Gastrocnemius medialis (tissue), 4 donors: Measurements from ENCODE around the gene TPSAB1. TPM values are rescaled to one million over a fixed set of nuclear protein-coding genes. Genes with fewer than 3 reads are reported as not detected.
"Not testable (repeated sequence)": the region's sequence is repeated elsewhere in the genome, so short reads cannot be mapped to it uniquely, and the experiment has no call there.

Experiments
- ATAC-seq, 2 donors: fragments of 150-250 bp; one replicate each; pipeline ENCODE4 v1.9.1; 2016
- DNase-seq, 2 donors: peaks; one replicate each; pipeline ENCODE4 v3.0.0-alpha.2; 2019
- H3K27ac ChIP-seq, 4 donors: fragments of 200-600 bp; sonication (generic); 1 replicate in 1 of 4; 2 replicates in 3 of 4; pipeline ENCODE4 v1.5.1; 2016 to 2018; ENCODE audit warnings: mild to moderate bottlenecking in 2 of 4, moderate library complexity in 1 of 4
- H3K27me3 ChIP-seq, 3 donors: fragments of 200-600 bp; sonication (generic) in 2 of 3; 1 replicate in 1 of 3; 2 replicates in 2 of 3; pipeline versions ENCODE4 v1.5.1 to v1.6.0; 2016 to 2019; ENCODE audit warnings: mild to moderate bottlenecking in 1 of 3, moderate library complexity in 1 of 3
- H3K36me3 ChIP-seq, 2 donors: fragments of 200-600 bp; sonication (generic) in 1 of 2; one replicate each; pipeline ENCODE4 v1.5.1; 2017 to 2018
- H3K4me1 ChIP-seq, 2 donors: fragments of 200-600 bp; sonication (generic) in 1 of 2; one replicate each; pipeline ENCODE4 v1.5.1; 2016 to 2017; ENCODE audit warnings: mild to moderate bottlenecking in 2 of 2
- H3K4me3 ChIP-seq, 4 donors: fragments of 200-600 bp; sonication (generic) in 3 of 4; 1 replicate in 1 of 4; 2 replicates in 3 of 4; pipeline ENCODE4 v1.5.1; 2016 to 2019; ENCODE audit warnings: mild to moderate bottlenecking in 2 of 4
- H3K9me3 ChIP-seq, 3 donors: fragments of 200-600 bp; sonication (generic) in 2 of 3; 1 replicate in 1 of 3; 2 replicates in 2 of 3; pipeline ENCODE4 v1.5.1; 2016 to 2019
- POLR2A ChIP-seq, 2 donors: fragments of 450-650 bp; IDR thresholded peaks; one replicate each; pipeline ENCODE4 v1.6.1; 2017; ENCODE audit warnings: antibody characterized with exemption in 2 of 2, mild to moderate bottlenecking in 2 of 2, moderate library complexity in 2 of 2
- in situ Hi-C, 4 donors: fragments of 200-750 bp; cut with MboI; loops; one replicate each; pipeline versions ENCODE4 v1.15.0 to v1.8.0; 2017; ENCODE audit warnings: low sequenced_read_pairs in 4 of 4
- intact Hi-C: fragments of 100-400 bp; cut with DNase I; formaldehyde crosslinking; loops from one replicate; pipeline ENCODE4 v1.15.1; 2023; ENCODE audit warnings: low total_unique reads
- total RNA-seq, 4 donors: library from RNA; depleted of rRNA; stranded (reverse); fragments of >200 nt; gene quantifications; one replicate each; pipeline versions ENCODE4 v1.1.0 to v1.2.3, GENCODE V29; 2016
- TF ChIP-seq, protein P1 (sequence below), 5 experiments: fragments of 450-650 bp in 3 of 5; fragments of 200-600 bp in 2 of 5; sonication (generic) in 2 of 5; IDR thresholded peaks in 4 of 5; conservative IDR thresholded peaks in 1 of 5; 1 replicate in 4 of 5; 2 replicates in 1 of 5; pipeline ENCODE4 v1.5.1; 2016 to 2019; ENCODE audit warnings: antibody characterized with exemption in 5 of 5, mild to moderate bottlenecking in 3 of 5, moderate library complexity in 3 of 5

Gene TPSAB1
- total RNA-seq, 4 donors from 2014 or later = 3.3 to 14.9 (median 7.8) TPM

DNA sequence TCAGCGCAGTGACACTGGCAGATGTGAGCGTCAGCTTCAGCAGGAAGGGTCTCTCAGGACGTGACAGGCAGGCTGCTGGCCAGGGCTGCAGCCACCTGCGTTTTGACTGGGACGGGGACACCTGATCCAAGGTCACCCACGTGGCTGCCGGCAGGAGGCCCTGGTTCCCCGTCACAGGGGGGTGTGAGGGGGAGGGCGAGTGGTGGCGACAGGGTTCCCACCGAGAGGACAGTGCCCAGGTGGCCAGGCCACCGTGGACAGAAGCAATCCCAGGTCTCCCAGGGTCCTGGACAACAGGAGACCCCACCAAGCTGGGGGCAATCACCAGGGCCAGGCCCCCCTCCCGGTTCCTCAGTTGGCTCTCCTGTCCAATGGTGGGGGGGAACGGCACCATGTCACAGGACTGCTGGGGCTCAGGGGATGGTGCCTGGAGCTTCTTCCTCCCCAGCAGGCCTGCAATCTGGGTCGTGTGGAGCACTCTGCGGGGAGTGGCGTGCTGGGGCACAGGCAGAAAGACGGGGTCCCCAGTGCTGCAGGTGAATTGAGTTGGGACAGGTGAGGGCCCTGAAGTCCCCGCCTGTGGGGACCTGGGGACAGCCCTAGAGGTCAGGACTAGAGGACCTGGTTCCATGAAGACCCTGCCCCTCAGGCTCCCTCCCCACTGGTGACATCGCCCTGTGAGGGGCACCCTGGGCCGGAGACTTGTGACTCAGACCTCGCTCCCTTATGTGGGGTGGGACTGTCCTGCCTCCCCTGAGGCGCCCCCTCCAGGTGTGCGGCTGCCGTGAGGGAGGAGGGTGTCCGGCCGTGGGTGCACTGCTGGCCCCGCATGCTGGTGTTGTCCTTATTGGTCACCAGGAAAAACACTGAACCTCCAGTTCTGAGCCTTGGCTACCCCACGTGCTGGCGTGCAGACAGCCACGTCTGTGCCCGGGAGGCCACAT lies 3.7 kb downstream of the TPSAB1 start:
- H3K27ac ChIP-seq, H3K4me3 ChIP-seq, in situ Hi-C loops, H3K4me1 ChIP-seq, H3K36me3 ChIP-seq, DNase-seq, H3K9me3 ChIP-seq, intact Hi-C loops, ATAC-seq: not testable (repeated sequence)
- H3K27me3 ChIP-seq = peaks cover 9 to 20% (median 17%) of the 10 kb centered on the region in 3 donors

DNA sequence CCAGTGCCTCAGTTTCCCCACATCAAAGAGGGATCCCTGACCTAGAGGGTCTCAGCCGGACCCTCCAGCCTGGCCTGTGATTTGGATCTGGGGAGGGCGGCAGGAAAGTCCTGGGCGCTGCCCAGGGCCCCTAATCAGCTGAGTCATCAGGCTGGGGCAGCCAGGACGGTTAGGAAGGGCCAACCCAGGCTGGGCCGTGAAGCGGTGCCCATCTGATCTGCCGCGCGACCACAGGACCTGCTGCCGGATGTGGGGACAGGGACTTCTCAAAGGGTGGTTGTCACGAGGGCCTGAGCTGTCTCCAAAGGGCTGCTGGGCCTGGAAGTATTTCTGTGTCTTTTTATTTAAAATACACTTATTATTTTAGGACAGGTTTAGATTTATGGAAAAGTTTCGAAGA lies 4.4 kb downstream of the TPSAB1 start:
- H3K27ac ChIP-seq = no peak overlapping the region
- ATAC-seq (no peak), DNase-seq (no peak)
- intact Hi-C loops = no loop called here
- in situ Hi-C loops = no loop called here
- no peak overlapping the region for H3K4me3 ChIP-seq
- H3K4me1 ChIP-seq = no peaks in the 10 kb centered on the region
- no peaks in the 10 kb centered on the region for H3K9me3 ChIP-seq
- H3K27me3 ChIP-seq = peaks cover 9 to 20% (median 17%) of the 10 kb centered on the region in 3 donors
- no peak for TF ChIP-seq POLR2A (IDR thresholded peaks at IDR 0.05)
- TF ChIP-seq, protein P1, sequence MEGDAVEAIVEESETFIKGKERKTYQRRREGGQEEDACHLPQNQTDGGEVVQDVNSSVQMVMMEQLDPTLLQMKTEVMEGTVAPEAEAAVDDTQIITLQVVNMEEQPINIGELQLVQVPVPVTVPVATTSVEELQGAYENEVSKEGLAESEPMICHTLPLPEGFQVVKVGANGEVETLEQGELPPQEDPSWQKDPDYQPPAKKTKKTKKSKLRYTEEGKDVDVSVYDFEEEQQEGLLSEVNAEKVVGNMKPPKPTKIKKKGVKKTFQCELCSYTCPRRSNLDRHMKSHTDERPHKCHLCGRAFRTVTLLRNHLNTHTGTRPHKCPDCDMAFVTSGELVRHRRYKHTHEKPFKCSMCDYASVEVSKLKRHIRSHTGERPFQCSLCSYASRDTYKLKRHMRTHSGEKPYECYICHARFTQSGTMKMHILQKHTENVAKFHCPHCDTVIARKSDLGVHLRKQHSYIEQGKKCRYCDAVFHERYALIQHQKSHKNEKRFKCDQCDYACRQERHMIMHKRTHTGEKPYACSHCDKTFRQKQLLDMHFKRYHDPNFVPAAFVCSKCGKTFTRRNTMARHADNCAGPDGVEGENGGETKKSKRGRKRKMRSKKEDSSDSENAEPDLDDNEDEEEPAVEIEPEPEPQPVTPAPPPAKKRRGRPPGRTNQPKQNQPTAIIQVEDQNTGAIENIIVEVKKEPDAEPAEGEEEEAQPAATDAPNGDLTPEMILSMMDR (IDR thresholded peaks at IDR 0.05 in 4 of 5, conservative IDR thresholded peaks at IDR 0.05 in 1 of 5) = no peak
- H3K36me3 ChIP-seq = no peaks in the 10 kb centered on the region

DNA sequence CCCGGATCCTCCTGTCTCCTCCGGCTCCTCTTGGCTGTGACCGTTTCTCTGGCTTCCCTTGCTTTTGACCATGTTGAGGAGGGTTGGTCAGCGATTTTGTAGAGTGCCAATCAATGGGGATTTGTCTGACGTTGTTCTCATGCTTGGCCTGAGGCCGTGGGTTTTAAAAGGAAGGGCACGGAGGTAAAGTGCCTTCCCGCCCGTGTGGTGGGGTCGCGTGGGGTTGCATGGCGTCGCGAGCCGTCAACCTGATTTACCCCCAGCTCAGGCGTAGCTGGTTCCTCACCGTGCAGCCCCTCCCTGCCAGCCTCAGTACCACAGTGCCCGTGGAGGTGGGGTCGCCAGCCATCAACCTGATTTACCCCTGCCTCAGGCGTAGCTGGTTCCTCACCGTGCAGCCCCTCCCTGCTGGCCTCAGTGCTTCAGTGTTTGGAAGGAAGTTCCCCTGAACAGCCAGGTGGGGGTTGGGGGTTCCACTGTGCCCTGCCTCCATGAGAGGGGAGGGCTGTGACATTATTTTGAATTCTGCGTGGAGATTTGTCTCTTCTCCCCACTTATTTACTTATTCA lies 5.0 kb downstream of the TPSAB1 start:
- Histone ChIP-seq H3K36me3 (no peaks in the 10 kb centered on the region), H3K27ac (no peak overlapping the region), H3K27me3 (peaks cover 9 to 20% (median 17%) of the 10 kb centered on the region in 3 donors), H3K9me3 (no peaks in the 10 kb centered on the region), H3K4me1 (no peaks in the 10 kb centered on the region), H3K4me3 (no peak overlapping the region)
- in situ Hi-C loops (no loop called here), intact Hi-C loops (no loop called here)
- TF ChIP-seq, protein P1 (IDR thresholded peaks at IDR 0.05 in 4 of 5, conservative IDR thresholded peaks at IDR 0.05 in 1 of 5) = no peak
- TF ChIP-seq POLR2A (IDR thresholded peaks at IDR 0.05) = no peak
- no peak for DNase-seq
- ATAC-seq = no peak

DNA sequence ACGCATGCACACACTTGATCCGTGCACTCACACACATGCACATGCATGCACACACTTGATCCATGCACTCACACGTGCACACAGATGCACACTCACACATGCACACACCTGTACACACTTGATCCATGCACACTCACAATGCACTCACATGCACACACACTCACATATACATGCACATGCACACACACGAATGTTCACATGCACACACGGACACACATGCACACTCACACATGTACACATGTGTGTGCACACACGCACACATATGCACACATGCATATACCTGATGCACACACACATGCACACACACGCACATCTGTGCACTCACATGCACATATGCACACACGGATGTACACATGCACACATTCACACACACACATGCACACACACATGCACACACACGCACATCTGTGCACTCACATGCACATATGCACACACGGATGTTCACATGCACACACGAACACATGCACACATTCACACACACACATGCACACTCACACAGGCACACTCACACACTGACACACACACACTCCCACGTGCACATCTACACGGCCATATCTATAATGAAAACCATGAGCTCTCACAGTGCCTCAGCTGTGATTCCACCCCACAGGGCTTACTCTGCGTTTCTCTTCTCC lies 7.5 kb downstream of the TPSAB1 start:
- H3K27ac ChIP-seq, ATAC-seq, DNase-seq, intact Hi-C loops, in situ Hi-C loops, H3K4me1 ChIP-seq, H3K9me3 ChIP-seq, H3K36me3 ChIP-seq, H3K4me3 ChIP-seq: not testable (repeated sequence)
- peaks cover 9 to 20% (median 17%) of the 10 kb centered on the region in 3 donors for H3K27me3 ChIP-seq

DNA sequence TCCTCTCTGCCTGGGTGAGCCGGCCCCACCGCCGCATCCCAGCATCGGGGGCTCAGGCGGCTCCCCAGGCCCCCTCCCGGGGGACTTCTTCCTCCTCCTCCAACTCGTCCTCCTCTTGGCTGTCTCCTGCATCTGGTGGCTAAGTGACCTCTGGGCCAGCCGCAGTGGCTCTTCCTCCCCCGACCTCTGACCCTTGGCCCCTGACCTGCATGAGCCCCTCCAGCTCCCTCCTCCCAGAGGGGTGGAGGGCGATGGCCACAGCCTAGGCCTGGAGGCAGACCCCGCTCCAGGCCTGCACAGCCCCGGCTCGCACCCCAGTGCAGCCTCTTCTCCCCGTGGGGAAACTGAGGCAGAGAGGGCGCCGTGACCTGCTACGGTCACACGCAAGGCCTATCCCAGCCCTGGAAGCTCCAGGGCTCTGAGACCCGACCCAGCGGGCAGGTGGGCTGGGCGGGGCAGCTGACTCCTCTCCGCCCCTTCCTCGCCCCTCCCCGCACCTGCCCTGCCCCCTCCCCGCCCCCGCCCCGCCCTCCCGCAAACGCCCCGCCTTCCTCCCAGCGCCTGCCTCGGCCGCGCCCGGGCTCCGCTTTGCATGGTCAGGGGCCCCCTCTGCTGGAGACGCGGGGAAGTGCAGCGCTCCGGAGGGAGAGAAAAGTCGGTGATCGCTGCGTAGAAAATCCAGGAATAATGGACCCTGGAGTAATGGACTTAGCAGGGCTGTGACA lies 8.7 kb downstream of the TPSAB1 start:
- not testable (repeated sequence) for DNase-seq

DNA sequence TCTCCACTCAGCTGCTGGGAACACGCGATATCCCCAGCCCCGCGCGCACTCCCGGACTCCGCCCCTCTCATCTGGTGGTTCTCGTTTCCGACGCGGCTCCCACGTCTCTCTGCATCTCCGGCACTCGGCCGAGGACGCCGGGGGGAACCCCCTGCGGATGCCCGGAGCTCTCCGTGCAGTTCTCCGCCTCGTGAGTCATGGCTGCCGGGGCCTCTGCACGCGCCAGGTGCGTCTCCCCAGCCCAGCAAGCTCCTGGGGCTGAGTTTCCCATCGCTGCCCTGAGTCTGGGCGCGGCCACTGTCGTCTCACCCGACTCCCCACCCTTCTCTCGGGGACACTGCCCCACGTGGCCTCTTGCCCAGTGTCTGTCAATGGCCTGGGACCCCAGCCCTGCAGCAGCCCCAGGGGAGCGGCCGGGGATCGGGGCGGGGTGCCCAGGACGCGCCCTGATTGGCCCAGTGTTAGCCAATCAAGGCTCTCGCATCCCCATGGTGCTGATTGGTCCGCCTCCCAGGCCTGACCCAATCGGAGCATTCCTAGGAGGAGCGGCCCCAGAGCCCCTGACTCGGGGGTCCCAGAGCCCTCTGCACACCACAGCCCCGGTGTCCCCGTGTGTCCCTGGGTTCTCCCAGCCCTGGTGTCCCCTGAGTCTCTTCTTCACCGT lies 13.3 kb downstream of the TPSAB1 start:
- H3K9me3 ChIP-seq, intact Hi-C loops, H3K27ac ChIP-seq, H3K4me1 ChIP-seq, ATAC-seq, H3K36me3 ChIP-seq, in situ Hi-C loops, H3K4me3 ChIP-seq, DNase-seq: not testable (repeated sequence)
- peaks cover under 1 to 11% (median 1%) of the 10 kb centered on the region in 3 donors for H3K27me3 ChIP-seq

More for the DNA sequence above, 8.7 kb downstream of the TPSAB1 start:
- H3K4me3 ChIP-seq, intact Hi-C loops, H3K36me3 ChIP-seq, in situ Hi-C loops, H3K27ac ChIP-seq, H3K9me3 ChIP-seq, H3K4me1 ChIP-seq: not testable (repeated sequence)
- peak; percentile 30 to 45 for ATAC-seq
- peaks cover 9 to 20% (median 17%) of the 10 kb centered on the region in 3 donors for H3K27me3 ChIP-seq

DNA sequence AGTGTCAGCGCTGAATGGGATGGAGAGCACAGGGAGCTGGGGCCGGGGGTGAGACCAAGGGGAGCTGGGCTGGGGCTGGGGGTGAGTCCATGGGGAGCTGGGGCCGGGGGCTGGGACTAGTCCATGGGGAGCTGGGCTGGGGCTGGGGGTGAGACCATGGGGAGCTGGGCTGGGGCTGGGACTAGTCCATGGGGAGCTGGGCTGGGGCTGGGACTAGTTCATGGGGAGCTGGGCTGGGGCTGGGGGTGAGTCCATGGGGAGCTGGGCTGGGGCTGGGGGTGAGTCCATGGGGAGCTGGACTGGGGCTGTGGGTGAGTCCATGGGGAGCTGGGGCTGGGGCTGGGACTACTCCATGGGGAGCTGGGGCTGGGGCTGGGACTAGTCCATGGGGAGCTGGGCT lies 14.3 kb downstream of the TPSAB1 start:
- intact Hi-C loops, DNase-seq, H3K27ac ChIP-seq, in situ Hi-C loops, ATAC-seq, H3K9me3 ChIP-seq, H3K4me1 ChIP-seq, H3K36me3 ChIP-seq, H3K4me3 ChIP-seq: not testable (repeated sequence)
- peaks cover 7 to 21% (median 10%) of the 10 kb centered on the region in 3 donors for H3K27me3 ChIP-seq

DNA sequence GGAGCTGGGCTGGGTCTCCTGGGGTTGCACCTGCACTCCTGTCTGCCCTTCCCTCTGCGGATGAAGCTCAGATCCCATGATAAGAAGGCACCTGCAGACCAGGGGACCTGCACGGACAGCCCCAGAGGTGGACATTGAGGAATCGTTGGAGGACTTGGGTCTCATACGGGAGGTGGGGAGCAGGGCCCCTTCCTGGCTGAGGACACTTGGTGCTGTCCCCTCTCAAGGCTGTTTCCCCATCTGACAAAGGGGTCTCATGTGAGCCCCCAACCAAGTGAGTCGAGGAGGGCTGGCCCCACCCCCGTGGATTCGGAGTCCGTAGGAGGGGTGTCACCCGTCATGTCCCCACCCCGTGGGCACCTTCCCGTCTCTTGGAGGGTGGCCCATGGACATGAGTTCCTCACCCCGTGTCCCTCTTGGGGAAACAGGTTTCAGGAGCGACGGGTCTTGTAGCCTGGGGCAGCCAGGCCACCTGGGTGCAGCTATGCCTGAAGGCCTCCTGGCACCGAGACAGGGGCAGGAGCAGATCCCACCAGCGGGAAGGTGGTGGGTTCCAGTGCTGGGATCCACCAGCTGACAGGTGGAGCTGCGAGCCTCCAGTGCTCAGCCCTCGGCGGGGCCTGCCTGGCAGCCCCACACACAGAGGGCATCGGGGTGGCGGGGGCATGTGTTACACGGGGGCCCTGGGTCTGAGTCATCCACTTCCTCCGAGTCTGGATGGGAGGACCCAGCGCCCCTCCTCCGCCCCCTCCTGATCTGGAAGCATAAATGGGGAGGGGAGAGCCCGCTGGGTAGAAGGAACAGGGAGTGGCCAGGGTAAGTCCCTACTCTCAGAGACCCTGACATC lies 15.0 kb downstream of the TPSAB1 start, which contains the start of gene TPSD1:
TPSD1 (plus strand) TSS at position 794 of the 847 bp plus-strand sequence. CDS start 212 bp downstream, outside the sequence.
- in situ Hi-C loops, H3K4me1 ChIP-seq, intact Hi-C loops, H3K4me3 ChIP-seq, H3K36me3 ChIP-seq, ATAC-seq, H3K9me3 ChIP-seq, H3K27ac ChIP-seq, DNase-seq: not testable (repeated sequence)
- peaks cover 14 to 27% (median 17%) of the 10 kb centered on the region in 3 donors for H3K27me3 ChIP-seq
